Renal pelvis (tissue), 4 donors: Measurements from ENCODE around the gene NDUFC1. TPM values are rescaled to one million over a fixed set of nuclear protein-coding genes. Genes with fewer than 3 reads are reported as not detected.

Source experiments
- DNase-seq: peaks from one replicate; pipeline ENCODE4 v3.0.0-alpha.2; 2013
- polyA plus RNA-seq, 3 donors: library from polyadenylated mRNA; unstranded; fragments of 120-200 nt; gene quantifications; one replicate each; pipeline ENCODE4 v1.2.1, GENCODE V29; 2013; ENCODE audit not compliant: insufficient read length in 3 of 3

NDUFC1 gene
- polyA plus RNA-seq, 3 donors, result 86.8 to 99.7 (median 90.0) TPM

- DNase-seq, result no peak
These were observed 2.6 kb upstream of the NDUFC1 start for GRCh38 chr4:139304920-139305319.

- DNase-seq, result peak; percentile 98
These were observed 1.0 kb downstream of the NDUFC1 start, which contains the start of gene NAA15 for GRCh38 chr4:139301113-139301820. TSS of gene NAA15 (plus strand) at chr4:139301505. CDS start at chr4:139301778, 273 bp downstream.

GRCh38 chr4:139300431-139301112, 1.7 kb downstream of the NDUFC1 start:
- DNase-seq, result peak; percentile 19

GRCh38 chr4:139299536-139299935, 2.7 kb downstream of the NDUFC1 start:
- no peak for DNase-seq

GRCh38 chr4:139297001-139297410, 5.3 kb downstream of the NDUFC1 start:
- no peak for DNase-seq

- DNase-seq, result no peak
These were observed 6.4 kb downstream of the NDUFC1 start for GRCh38 chr4:139295942-139296299.

GRCh38 chr4:139295206-139295941, 6.9 kb downstream of the NDUFC1 start:
- DNase-seq, result peak; percentile 94

- DNase-seq, result no peak
These were observed 16.0 kb downstream of the NDUFC1 start for GRCh38 chr4:139286186-139286698.

GRCh38 chr4:139282721-139283075, 19.6 kb downstream of the NDUFC1 start:
- DNase-seq, result no peak

- no peak for DNase-seq
These were observed 20.1 kb downstream of the NDUFC1 start for GRCh38 chr4:139282065-139282720.

- DNase-seq, result peak; percentile 12
These were observed 22.3 kb downstream of the NDUFC1 start, which contains the start of gene MGARP for GRCh38 chr4:139279760-139280620. TSS of gene MGARP (minus strand) at chr4:139280225. CDS start at chr4:139280158, 67 bp downstream.

GRCh38 chr4:139278912-139279759, 23.1 kb downstream of the NDUFC1 start:
- peak; percentile 19 for DNase-seq

- no peak for DNase-seq
These were observed 23.8 kb downstream of the NDUFC1 start for GRCh38 chr4:139278485-139278884.

GRCh38 chr4:139275281-139275735, 27.0 kb downstream of the NDUFC1 start:
- no peak for DNase-seq

GRCh38 chr4:139274790-139275189, 27.5 kb downstream of the NDUFC1 start:
- no peak for DNase-seq

GRCh38 chr4:139273835-139274234, 28.4 kb downstream of the NDUFC1 start:
- DNase-seq, result no peak

- no peak for DNase-seq
These were observed 35.0 kb downstream of the NDUFC1 start for GRCh38 chr4:139267301-139267700.

- DNase-seq, result peak; percentile 58
These were observed 35.6 kb downstream of the NDUFC1 start for GRCh38 chr4:139266583-139267257.

GRCh38 chr4:139266208-139266582, 36.1 kb downstream of the NDUFC1 start:
- DNase-seq, result no peak
